HCT116 (cell line): ENCODE data around the gene CNTFR. TPM values are rescaled to one million over a fixed set of nuclear protein-coding genes. Genes with fewer than 3 reads are reported as not detected.

Source experiments
- ATAC-seq: fragments of 200-7000 bp; cut with Tn5 transposase; 2 replicates; pipeline ENCODE4 v1.9.1; 2020; ENCODE audit warnings: mild to moderate bottlenecking, moderate library complexity
- BruUV-seq: library from RNA; stranded (reverse); fragments of 400-500 nt; replicated peaks from 2 replicates; lab custom pipeline; 2021; lab: Mats Ljungman, UMichigan
- CTCF ChIA-PET: fragments of 300-600 bp; sonication (Branson Sonifier 250); formaldehyde crosslinking; loops from one replicate; lab custom pipeline; 2021; ENCODE audit warnings: antibody characterized with exemption; lab: Charles Lee
- POLR2A ChIA-PET: fragments of 300-600, 350-600 bp; sonication (Branson Sonifier 250); formaldehyde crosslinking; loops from one replicate; lab custom pipeline; 2021; ENCODE audit warnings: antibody characterized with exemption; lab: Charles Lee
- RAD21 ChIA-PET, 2 experiments: fragments of 300-600 bp; sonication (Branson Sonifier 250); formaldehyde crosslinking; loops; one replicate each; lab custom pipeline; 2023; ENCODE audit warnings: low total read pairs in 2 of 2; ENCODE audit not compliant: uncharacterized antibody in 2 of 2, unreplicated experiment in 2 of 2, low non-redundant PET in 1 of 2; lab: Charles Lee
- DNase-seq: peaks from one replicate; pipeline ENCODE4 v3.0.0-alpha.2; 2010; ENCODE audit warnings: low read depth, low spot score
- H2AFZ ChIP-seq: fragments of 200-600 bp; shearing (Covaris generic), sonication (generic); 2 replicates; pipeline ENCODE4 v1.6.1; 2017; ENCODE audit warnings: low read depth, mixed run types, mixed read lengths, antibody characterized with exemption, low read length; ENCODE audit not compliant: poor library complexity, severe bottlenecking
- H3K27ac ChIP-seq: 2 replicates; pipeline ENCODE4 v1.5.1; 2012; ENCODE audit warnings: low read depth, low read length
- H3K27me3 ChIP-seq: fragments of 200-600 bp; sonication (generic); 2 replicates; pipeline ENCODE4 v1.6.1; 2016; ENCODE audit warnings: mixed run types, low read length, mixed read lengths; ENCODE audit not compliant: insufficient read depth
- H3K36me3 ChIP-seq, 2 experiments: fragments of 200-500 bp in 1 of 2; fragments of 200-600 bp in 1 of 2; sonication (Bioruptor generic) in 1 of 2; sonication (generic) in 1 of 2; 2 replicates each; pipeline versions ENCODE4 v1.5.1 to v1.6.1; 2014 to 2016; ENCODE audit warnings: low read length in 2 of 2, inconsistent platforms in 1 of 2, mixed read lengths in 1 of 2, mixed run types in 1 of 2; ENCODE audit not compliant: insufficient read depth in 2 of 2, control insufficient read depth in 1 of 2
- H3K4me1 ChIP-seq, 2 experiments: fragments of 200-600 bp in 1 of 2; sonication (generic) in 1 of 2; 2 replicates each; pipeline versions ENCODE4 v1.5.1 to v1.6.1; 2012 to 2017; ENCODE audit warnings: low read length in 2 of 2, inconsistent platforms in 1 of 2, mild to moderate bottlenecking in 1 of 2, mixed read lengths in 1 of 2, mixed run types in 1 of 2, moderate library complexity in 1 of 2; ENCODE audit not compliant: insufficient read depth in 2 of 2, control insufficient read depth in 1 of 2
- H3K4me2 ChIP-seq: fragments of 200-600 bp; sonication (generic); 2 replicates; pipeline ENCODE4 v1.6.1; 2017; ENCODE audit warnings: mixed run types, low read length, mixed read lengths
- H3K4me3 ChIP-seq, 2 experiments: fragments of 200-600 bp in 1 of 2; sonication (generic) in 1 of 2; replicated peaks in 1 of 2; 2 replicates each; pipeline ENCODE4 v1.5.1; 2011 to 2016; ENCODE audit warnings: low read length in 2 of 2, control low read depth in 1 of 2, low read depth in 1 of 2, mild to moderate bottlenecking in 1 of 2, mixed read lengths in 1 of 2, mixed run types in 1 of 2
- H3K79me2 ChIP-seq: fragments of 200-600 bp; sonication (generic); 2 replicates; pipeline ENCODE4 v1.6.1; 2017; ENCODE audit warnings: mild to moderate bottlenecking, mixed run types, low read length, moderate library complexity, mixed read lengths; ENCODE audit not compliant: insufficient read depth
- H3K9ac ChIP-seq: fragments of 200-600 bp; sonication (generic); 2 replicates; pipeline ENCODE4 v1.6.1; 2016; ENCODE audit warnings: low read length, mixed read lengths
- H3K9me2 ChIP-seq: fragments of 200-600 bp; sonication (generic), shearing (Covaris generic); 2 replicates; pipeline ENCODE4 v1.6.1; 2017; ENCODE audit warnings: mixed run types, mild to moderate bottlenecking, moderate library complexity; ENCODE audit not compliant: insufficient read depth
- H3K9me3 ChIP-seq, 2 experiments: fragments of 200-500 bp in 1 of 2; fragments of 200-600 bp in 1 of 2; sonication (Bioruptor generic) in 1 of 2; sonication (generic) in 1 of 2; 2 replicates each; pipeline ENCODE4 v1.6.1; 2014 to 2017; ENCODE audit warnings: low read length in 2 of 2, mixed read lengths in 2 of 2, inconsistent platforms in 1 of 2, low read depth in 1 of 2, mild to moderate bottlenecking in 1 of 2, mixed run types in 1 of 2, moderate library complexity in 1 of 2; ENCODE audit not compliant: control insufficient read depth in 1 of 2, insufficient read depth in 1 of 2
- H4K20me1 ChIP-seq: fragments of 200-600 bp; sonication (generic), shearing (Covaris generic); 2 replicates; pipeline ENCODE4 v1.6.1; 2017; ENCODE audit warnings: mixed run types, mild to moderate bottlenecking, moderate library complexity; ENCODE audit not compliant: insufficient read depth
- ATF3 ChIP-seq: IDR thresholded peaks from 2 replicates; pipeline ENCODE4 v1.6.1; 2012
- CTCF ChIP-seq, 3 experiments: fragments of 200-600 bp in 1 of 3; sonication (generic) in 1 of 3; IDR thresholded peaks in 2 of 3; conservative IDR thresholded peaks in 1 of 3; 2 replicates each; pipeline ENCODE4 v1.5.1; 2012 to 2017; ENCODE audit warnings: low read depth in 2 of 3, low read length in 2 of 3, antibody characterized with exemption in 1 of 3, borderline replicate concordance in 1 of 3, control low read depth in 1 of 3, mild to moderate bottlenecking in 1 of 3, mixed read lengths in 1 of 3, mixed run types in 1 of 3, moderate library complexity in 1 of 3; ENCODE audit not compliant: insufficient read depth in 1 of 3
- EZH2phosphoT487 ChIP-seq: fragments of 200-600 bp; IDR thresholded peaks from 2 replicates; pipeline ENCODE4 v1.6.1; 2018; ENCODE audit warnings: antibody characterized with exemption, borderline replicate concordance
- FOSL1 ChIP-seq: IDR thresholded peaks from 2 replicates; pipeline ENCODE4 v1.6.1; 2012; ENCODE audit warnings: low read depth
- JUND ChIP-seq: IDR thresholded peaks from 2 replicates; pipeline ENCODE4 v1.6.1; 2012
- POLR2A ChIP-seq: IDR thresholded peaks from 2 replicates; pipeline ENCODE4 v1.7.0; 2011; ENCODE audit warnings: borderline replicate concordance; ENCODE audit not compliant: insufficient read depth, insufficient read length; ENCODE audit errors: extremely low read depth
- POLR2AphosphoS5 ChIP-seq: IDR thresholded peaks from 2 replicates; pipeline ENCODE4 v1.6.1; 2011; ENCODE audit warnings: mild to moderate bottlenecking, low read depth, low read length, moderate library complexity
- TCF7L2 ChIP-seq: IDR thresholded peaks from 2 replicates; pipeline ENCODE4 v1.7.0; 2011; ENCODE audit warnings: borderline replicate concordance, inconsistent platforms; ENCODE audit not compliant: insufficient read depth, insufficient read length; ENCODE audit errors: extremely low read depth
- intact Hi-C: fragments of 100-400 bp; cut with micrococcal nuclease; formaldehyde crosslinking; loops from 2 replicates; pipeline ENCODE4 v1.10.0; 2022
- total RNA-seq: library from RNA; stranded (reverse); gene quantifications from one replicate; pipeline ENCODE4 v1.2.1, GENCODE V29; 2021; ENCODE audit not compliant: unreplicated experiment
- TF ChIP-seq, protein P1 (sequence below): IDR thresholded peaks from 2 replicates; pipeline ENCODE4 v1.6.1; 2012; ENCODE audit warnings: low read depth
- TF ChIP-seq, protein P2 (sequence below): IDR thresholded peaks from 2 replicates; pipeline ENCODE4 v1.6.1; 2011; ENCODE audit warnings: mild to moderate bottlenecking, low read length, moderate library complexity; ENCODE audit not compliant: insufficient replicate concordance; ENCODE audit errors: extremely low read depth

Gene CNTFR
- total RNA-seq, 1 experiment from 2014 or later, result not detected

GRCh38 chr9:34565856-34566255, 23.7 kb downstream of the CNTFR start (continued):
- TF ChIP-seq ATF3 (no peak), POLR2AphosphoS5 (no peak)

GRCh38 chr9:34564617-34565016, 24.9 kb downstream of the CNTFR start:
- H3K27ac ChIP-seq, result no peak overlapping the region
- TF ChIP-seq, protein P1, sequence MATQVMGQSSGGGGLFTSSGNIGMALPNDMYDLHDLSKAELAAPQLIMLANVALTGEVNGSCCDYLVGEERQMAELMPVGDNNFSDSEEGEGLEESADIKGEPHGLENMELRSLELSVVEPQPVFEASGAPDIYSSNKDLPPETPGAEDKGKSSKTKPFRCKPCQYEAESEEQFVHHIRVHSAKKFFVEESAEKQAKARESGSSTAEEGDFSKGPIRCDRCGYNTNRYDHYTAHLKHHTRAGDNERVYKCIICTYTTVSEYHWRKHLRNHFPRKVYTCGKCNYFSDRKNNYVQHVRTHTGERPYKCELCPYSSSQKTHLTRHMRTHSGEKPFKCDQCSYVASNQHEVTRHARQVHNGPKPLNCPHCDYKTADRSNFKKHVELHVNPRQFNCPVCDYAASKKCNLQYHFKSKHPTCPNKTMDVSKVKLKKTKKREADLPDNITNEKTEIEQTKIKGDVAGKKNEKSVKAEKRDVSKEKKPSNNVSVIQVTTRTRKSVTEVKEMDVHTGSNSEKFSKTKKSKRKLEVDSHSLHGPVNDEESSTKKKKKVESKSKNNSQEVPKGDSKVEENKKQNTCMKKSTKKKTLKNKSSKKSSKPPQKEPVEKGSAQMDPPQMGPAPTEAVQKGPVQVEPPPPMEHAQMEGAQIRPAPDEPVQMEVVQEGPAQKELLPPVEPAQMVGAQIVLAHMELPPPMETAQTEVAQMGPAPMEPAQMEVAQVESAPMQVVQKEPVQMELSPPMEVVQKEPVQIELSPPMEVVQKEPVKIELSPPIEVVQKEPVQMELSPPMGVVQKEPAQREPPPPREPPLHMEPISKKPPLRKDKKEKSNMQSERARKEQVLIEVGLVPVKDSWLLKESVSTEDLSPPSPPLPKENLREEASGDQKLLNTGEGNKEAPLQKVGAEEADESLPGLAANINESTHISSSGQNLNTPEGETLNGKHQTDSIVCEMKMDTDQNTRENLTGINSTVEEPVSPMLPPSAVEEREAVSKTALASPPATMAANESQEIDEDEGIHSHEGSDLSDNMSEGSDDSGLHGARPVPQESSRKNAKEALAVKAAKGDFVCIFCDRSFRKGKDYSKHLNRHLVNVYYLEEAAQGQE, result no peak
- TF ChIP-seq, protein P2, sequence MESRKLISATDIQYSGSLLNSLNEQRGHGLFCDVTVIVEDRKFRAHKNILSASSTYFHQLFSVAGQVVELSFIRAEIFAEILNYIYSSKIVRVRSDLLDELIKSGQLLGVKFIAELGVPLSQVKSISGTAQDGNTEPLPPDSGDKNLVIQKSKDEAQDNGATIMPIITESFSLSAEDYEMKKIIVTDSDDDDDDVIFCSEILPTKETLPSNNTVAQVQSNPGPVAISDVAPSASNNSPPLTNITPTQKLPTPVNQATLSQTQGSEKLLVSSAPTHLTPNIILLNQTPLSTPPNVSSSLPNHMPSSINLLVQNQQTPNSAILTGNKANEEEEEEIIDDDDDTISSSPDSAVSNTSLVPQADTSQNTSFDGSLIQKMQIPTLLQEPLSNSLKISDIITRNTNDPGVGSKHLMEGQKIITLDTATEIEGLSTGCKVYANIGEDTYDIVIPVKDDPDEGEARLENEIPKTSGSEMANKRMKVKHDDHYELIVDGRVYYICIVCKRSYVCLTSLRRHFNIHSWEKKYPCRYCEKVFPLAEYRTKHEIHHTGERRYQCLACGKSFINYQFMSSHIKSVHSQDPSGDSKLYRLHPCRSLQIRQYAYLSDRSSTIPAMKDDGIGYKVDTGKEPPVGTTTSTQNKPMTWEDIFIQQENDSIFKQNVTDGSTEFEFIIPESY, result no peak
- TF ChIP-seq POLR2A, result no peak
- TF ChIP-seq EZH2phosphoT487, result no peak
- TF ChIP-seq FOSL1, result no peak
- TF ChIP-seq TCF7L2, result no peak
- TF ChIP-seq CTCF (IDR thresholded peaks at IDR 0.05 in 2 of 3, conservative IDR thresholded peaks at IDR 0.05 in 1 of 3; ENCODE audit: borderline replicate concordance in 1 of 3, insufficient read depth in 1 of 3, low read depth in 2 of 3, low read length in 2 of 3), result no peak
- TF ChIP-seq JUND, result no peak
- TF ChIP-seq, all 23 proteins: peak for 0
- BruUV-seq, result no TSS peak
- H3K4me2 ChIP-seq, result no peak overlapping the region
- no peak for ATAC-seq
- CTCF ChIA-PET, result no interaction called here
- no peak overlapping the region for H3K9ac ChIP-seq
- POLR2A ChIA-PET, result no interaction called here
- intact Hi-C loops, result no loop called here
- no peak overlapping the region for H3K4me3 ChIP-seq
- H3K9me3 ChIP-seq, result no peaks in the 10 kb centered on the region
- RAD21 ChIA-PET, result no interaction called here
- no peaks in the 10 kb centered on the region for H3K9me2 ChIP-seq
- no peaks in the 10 kb centered on the region for H3K27me3 ChIP-seq
- H3K79me2 ChIP-seq, result no peaks in the 10 kb centered on the region
- H3K4me1 ChIP-seq, result no peaks in the 10 kb centered on the region
- H3K36me3 ChIP-seq, result no peaks in the 10 kb centered on the region
- DNase-seq, result no peak
- H2AFZ ChIP-seq, result no peak overlapping the region
- H4K20me1 ChIP-seq, result no peaks in the 10 kb centered on the region
